NCI-H345 (cell line): Measurements from ENCODE around the gene SYNC.
"Not testable (repeated sequence)": the region's sequence is repeated elsewhere in the genome, so short reads cannot be mapped to it uniquely, and the experiment has no call there.

Experiments used
- DNase-seq: peaks from one replicate; lab custom pipeline; 2025; lab: John Stamatoyannopoulos, UW

Gene SYNC

DNA sequence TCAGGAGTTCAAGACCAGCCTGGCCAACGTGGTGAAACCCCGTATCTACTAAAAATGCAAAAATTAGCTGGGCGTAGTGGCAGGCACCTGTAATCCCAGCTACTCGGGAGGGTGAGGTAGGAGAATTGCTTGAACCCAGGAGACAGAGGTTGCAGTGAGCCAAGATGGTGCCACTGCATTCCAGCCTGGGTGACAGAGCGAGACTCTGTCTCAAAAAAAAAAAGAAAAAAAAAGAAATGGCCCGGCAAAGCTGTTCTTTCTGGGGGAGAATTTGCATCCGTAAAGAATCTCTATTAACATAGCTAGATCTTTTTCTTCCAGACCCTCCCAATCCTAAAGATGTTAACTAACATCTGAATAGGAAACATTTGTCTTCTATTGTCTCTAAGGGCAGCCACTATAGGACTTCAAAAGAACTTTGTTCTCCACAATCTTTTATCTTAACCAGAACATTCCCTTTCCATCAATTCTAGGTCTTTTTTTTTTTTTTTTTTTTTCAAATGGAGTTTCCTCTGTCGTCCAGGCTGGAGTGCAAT, 60.2 kb downstream of the SYNC start:
- not testable (repeated sequence) for DNase-seq

DNA sequence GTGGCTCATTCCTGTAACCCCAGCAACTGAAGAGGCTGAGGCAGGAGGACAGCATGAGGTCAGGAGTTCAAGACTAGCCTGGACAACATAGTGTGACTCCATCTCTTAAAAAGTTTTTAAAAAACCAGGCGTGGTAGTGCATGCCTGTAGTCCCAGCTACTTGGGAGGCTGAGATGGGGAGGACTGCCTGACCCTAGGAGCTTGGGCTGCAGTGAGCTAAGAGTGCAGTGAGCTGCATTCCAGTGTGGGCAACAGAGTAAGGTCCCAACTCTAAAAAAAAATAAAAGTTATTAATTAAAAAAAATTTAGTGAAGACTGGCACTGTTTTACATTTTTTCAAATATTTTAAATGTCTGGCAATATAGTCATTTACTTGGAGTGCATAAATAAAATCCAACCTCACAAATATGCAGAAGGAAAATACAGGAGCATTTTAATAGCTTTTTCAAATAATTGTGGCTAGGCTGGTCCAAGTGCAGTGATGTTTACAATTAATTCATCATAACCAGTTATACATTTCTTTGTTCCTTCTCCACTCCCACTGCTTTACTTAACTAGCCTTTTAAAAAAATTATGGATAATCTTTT, 63.0 kb downstream of the SYNC start:
- no peak for DNase-seq

DNA sequence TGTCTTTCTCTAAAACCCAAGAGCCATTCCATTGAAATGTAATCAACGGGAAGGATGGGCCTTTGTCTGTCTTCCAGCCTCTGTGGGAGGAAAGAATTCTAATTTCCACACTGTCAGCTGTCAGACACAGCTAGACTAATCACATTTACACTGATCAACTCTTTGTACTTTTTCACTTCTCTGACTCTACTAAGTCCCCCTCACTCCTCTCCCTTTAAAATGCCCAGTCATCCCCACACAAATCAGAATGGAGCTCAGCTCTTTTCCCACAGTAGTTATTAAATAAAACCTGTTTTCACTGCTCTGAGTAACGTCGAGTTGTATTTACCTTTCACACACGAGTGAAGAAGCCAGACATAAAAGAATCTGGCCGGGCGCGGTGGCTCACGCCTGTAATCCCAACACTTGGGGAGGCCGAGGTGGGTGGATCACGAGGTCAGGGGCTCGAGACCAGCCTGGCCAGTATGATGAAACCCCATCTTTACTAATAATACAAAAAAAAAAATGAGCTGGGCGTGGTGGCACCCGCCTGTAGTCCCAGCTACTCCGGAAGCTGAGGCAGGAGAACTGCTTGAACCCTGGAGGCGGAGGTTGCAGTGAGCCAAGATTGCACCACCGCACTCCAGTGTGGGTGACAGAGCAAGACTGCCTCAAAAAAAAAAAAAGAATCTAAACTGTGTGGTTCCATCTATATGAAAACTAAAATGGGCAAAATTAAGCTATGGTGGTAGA, 65.5 kb downstream of the SYNC start:
- no peak for DNase-seq

DNA sequence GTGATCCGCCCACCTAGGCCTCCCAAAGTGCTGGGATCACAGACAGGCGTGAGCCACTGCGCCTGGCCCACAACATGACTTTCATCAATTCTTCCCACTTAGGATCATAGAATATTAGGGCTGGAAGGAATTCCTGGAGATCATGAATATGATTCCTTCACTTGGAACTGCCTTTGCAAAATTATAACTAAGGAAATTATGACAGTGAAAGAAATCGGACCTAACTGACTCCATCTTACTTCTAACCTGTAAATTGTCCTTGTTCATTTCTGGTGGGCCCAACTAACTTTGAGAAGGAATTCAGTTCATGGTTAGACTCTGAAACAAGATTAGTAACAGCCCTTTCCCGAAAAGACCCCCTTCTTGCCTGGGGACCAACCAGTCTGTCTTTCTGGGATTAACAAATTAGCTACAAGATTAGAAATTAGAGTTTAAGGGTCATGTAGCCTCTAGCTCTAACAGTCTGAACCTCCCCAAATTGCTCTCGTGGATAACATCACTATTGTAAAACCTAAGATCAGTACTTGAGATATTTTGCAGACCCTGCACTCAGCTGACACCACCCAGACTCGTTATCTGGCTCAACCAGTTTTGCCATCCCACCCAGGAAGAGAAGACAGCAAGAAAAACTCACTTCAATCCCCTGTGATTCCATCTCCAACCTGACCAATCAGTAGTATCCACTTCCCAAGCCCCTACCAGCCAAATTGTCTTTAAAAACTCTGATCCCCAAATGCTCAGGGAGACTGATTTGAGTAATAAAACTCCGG, 66.9 kb downstream of the SYNC start:
- no peak for DNase-seq

DNA sequence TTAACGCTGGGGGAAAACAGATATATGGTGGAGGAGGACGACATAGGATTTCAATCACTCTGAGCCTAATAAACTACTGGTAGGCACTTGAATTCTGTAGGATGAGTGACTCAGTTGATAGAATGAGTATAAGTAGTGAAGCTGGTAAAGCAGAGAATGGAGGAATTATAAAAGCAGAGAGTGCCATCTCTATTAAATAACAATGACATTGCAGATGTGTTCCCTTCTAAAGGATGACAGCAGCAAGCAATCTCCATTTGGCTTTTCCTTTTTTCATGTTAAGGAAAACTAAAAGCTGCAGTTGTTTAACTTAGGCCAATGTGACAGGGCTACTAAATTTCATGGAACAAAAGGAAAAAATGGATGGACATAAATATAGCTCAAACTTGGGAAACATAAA, 69.7 kb downstream of the SYNC start:
- DNase-seq, result no peak

DNA sequence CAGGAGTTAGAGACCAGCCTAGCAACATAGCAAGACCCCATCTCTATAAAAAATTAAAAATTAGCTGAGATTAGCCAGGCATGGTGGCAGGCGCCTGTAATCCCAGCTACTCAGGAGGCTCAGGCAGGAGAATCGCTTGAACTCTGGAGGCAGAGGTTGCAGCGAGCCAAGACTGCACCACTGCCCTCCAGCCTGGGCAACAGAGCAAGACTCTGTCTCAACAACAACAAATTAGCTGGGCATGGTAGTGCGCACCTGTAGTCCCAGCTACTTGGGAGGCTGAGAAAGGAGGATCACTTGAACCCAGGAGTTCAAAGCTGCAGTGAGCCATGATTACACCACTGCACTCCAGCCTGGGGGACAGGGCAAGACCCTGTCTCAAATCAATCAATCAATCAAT, 72.4 kb downstream of the SYNC start:
- DNase-seq, result not testable (repeated sequence)
